Epithelial cell of esophagus (primary cell): ENCODE data around the gene GSE1.

Experiments
- DNase-seq: peaks from one replicate; pipeline ENCODE4 v3.0.0; 2010; ENCODE audit warnings: low read depth
- H3K4me3 ChIP-seq: 2 replicates; pipeline ENCODE4 v1.5.1; 2011; ENCODE audit warnings: mild to moderate bottlenecking, low read length, control low read depth
- TF ChIP-seq, protein P1 (sequence below): IDR thresholded peaks from 2 replicates; pipeline ENCODE4 v1.5.1; 2011; ENCODE audit warnings: low read depth, mild to moderate bottlenecking, low read length, control low read depth, inconsistent platforms; ENCODE audit not compliant: insufficient read depth; ENCODE audit errors: missing control alignments

GSE1 gene

DNA sequence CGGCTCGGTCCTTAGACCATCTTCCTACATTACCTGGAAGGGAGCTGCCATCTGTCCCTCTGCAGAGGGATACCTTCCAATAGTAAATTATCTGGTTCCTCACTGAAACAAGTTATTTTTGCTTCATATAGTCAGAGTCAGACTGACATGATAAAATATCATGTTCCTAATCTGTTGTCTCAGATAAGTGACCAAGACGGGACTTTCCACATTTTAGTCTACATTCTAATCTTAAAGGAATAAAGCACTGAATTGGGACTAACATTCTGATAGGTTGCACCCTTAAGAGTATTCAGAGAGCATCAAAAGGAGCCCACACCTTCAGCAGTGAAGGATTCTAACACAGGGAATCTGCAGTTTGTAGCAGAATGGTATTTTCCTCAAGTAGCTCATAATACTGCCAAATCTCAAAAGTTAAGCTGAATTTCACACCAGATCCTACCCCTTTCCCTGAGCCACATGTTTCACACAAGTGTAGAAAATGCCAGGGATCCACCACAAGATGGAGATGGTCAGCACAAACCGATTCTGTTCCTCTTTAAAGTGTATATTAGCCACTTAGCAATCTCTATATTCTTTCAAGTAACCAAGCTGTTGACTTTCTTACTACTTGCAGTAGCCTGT, 62.2 kb downstream of the GSE1 start:
- DNase-seq: peak; percentile 43
- TF ChIP-seq, protein P1, sequence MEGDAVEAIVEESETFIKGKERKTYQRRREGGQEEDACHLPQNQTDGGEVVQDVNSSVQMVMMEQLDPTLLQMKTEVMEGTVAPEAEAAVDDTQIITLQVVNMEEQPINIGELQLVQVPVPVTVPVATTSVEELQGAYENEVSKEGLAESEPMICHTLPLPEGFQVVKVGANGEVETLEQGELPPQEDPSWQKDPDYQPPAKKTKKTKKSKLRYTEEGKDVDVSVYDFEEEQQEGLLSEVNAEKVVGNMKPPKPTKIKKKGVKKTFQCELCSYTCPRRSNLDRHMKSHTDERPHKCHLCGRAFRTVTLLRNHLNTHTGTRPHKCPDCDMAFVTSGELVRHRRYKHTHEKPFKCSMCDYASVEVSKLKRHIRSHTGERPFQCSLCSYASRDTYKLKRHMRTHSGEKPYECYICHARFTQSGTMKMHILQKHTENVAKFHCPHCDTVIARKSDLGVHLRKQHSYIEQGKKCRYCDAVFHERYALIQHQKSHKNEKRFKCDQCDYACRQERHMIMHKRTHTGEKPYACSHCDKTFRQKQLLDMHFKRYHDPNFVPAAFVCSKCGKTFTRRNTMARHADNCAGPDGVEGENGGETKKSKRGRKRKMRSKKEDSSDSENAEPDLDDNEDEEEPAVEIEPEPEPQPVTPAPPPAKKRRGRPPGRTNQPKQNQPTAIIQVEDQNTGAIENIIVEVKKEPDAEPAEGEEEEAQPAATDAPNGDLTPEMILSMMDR: peak; percentile 64
- H3K4me3 ChIP-seq: no peak overlapping the region

GRCh38 chr16:85676466-85676865, 63.3 kb downstream of the GSE1 start:
- TF ChIP-seq, protein P1: no peak
- DNase-seq: no peak
- H3K4me3 ChIP-seq: no peak overlapping the region

- H3K4me3 ChIP-seq: no peak overlapping the region
- TF ChIP-seq, protein P1: no peak
- DNase-seq: no peak
These were observed 64.4 kb downstream of the GSE1 start for GRCh38 chr16:85677383-85677967.

DNA sequence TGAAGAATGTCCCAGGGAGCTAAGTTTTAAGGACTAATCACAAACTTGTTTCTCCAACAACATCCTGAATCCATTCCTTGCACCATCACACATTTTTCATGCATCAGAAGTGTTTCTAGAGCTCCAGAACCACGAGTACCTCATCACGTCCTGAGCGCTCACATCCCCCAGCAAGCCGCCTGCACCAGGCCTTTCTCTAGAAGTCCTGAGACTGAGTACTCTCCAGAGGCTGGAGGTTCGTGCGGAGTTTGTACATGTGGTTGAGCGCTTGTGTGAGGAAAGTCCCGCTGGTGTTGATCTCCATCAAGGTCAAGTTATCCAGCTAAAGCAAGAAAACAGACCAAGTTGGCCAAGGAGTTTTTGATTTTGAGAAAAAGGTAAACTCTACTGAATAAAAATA, 64.9 kb downstream of the GSE1 start:
- H3K4me3 ChIP-seq: no peak overlapping the region
- TF ChIP-seq, protein P1: no peak
- DNase-seq: no peak

- no peak overlapping the region for H3K4me3 ChIP-seq
- DNase-seq: no peak
- TF ChIP-seq, protein P1: no peak
These were observed 65.7 kb downstream of the GSE1 start for GRCh38 chr16:85678821-85679220.

GRCh38 chr16:85679870-85680269, 66.7 kb downstream of the GSE1 start:
- DNase-seq: no peak
- no peak overlapping the region for H3K4me3 ChIP-seq
- TF ChIP-seq, protein P1: no peak

DNA sequence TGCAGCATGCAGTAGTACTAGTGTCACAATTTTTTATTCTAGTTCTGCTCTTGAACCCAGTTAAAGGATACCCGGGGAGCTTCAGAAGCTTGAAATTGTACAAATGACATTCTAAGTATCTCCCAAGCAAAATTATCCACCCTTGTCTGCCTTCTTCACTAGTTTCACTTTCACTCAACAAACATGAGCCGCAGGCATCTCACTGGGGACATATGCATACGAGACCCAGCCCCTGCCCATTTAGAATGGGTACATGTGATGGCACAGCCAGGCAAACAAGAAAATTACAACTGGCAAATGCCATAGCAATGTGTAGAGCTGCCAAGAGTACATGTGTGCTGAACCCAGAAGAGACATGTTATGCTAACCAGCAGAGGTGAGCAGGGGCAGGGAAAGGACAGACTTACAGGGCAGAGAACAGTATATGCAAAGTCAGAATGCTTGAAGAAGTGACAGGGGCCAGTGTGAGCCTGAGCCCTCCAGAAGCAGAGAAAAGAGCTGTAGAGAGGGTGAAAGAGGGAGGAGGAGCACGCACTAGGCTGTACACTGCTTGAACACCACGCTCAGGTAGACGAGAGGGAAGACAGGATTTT, 67.3 kb downstream of the GSE1 start:
- TF ChIP-seq, protein P1: no peak
- no peak for DNase-seq
- H3K4me3 ChIP-seq: no peak overlapping the region
